ENCODE results near the gene CHTF8.
"Not testable (repeated sequence)": the region's sequence is repeated elsewhere in the genome, so short reads cannot be mapped to it uniquely, and the experiment has no call there.

CHTF8 gene

DNA sequence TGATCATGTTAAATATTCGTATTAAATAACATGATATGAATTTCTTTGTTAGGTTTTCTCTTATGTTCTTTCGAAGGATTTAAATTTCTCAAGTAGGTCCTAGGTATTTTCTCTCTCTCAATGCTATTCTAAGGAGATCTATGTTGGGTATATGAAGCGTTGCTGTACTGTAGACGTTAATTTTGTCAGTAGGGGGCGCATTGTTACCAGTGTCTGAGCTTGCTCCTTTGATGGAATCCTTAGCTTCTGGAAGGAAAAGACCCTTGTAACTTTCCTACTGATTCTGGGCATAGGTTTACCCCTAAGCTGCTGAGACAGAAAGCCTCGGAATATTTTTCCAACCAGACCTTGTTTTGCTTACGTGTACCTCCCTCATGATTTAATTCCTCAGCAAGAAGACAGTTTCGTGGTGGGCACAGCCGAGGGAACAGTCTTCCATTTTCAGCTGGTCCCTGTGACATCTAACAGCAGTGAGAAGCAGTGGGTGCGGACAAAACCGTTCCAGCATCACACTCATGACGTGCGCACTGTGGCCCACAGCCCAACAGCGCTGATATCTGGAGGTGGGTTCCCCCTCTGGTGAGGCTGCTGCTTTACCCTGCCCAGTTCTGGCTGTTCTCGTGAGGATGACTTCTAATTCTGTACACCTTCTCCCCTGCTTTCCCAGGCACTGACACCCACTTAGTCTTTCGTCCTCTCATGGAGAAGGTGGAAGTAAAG lies 17.9 kb upstream of the CHTF8 start:
- no peak overlapping the region for H3K4me3 ChIP-seq (ENCODE audit: low read depth, low read length)
- TF ChIP-seq, protein P1, sequence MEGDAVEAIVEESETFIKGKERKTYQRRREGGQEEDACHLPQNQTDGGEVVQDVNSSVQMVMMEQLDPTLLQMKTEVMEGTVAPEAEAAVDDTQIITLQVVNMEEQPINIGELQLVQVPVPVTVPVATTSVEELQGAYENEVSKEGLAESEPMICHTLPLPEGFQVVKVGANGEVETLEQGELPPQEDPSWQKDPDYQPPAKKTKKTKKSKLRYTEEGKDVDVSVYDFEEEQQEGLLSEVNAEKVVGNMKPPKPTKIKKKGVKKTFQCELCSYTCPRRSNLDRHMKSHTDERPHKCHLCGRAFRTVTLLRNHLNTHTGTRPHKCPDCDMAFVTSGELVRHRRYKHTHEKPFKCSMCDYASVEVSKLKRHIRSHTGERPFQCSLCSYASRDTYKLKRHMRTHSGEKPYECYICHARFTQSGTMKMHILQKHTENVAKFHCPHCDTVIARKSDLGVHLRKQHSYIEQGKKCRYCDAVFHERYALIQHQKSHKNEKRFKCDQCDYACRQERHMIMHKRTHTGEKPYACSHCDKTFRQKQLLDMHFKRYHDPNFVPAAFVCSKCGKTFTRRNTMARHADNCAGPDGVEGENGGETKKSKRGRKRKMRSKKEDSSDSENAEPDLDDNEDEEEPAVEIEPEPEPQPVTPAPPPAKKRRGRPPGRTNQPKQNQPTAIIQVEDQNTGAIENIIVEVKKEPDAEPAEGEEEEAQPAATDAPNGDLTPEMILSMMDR (IDR thresholded peaks at IDR 0.05; ENCODE audit: low read depth, low read length) = peak; percentile 58

DNA sequence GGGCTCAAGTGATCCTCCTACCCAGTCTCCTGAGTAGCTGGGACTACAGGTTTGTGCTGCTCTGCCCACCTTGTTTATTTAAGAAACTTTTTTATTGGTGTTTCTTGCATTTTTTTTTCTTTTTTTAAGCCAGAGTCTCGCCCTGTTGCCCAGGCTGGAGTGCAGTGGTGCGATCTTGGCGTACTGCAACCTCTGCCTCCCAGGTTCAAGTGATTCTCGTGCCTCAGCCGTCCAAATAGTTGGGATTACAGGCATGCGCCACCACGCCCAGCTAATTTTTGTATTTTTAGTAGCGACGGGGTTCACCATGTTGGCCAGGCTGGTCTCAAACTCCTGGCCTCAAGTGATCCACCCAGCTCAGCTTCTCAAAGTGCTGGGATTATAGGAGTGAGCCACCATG lies 17.2 kb upstream of the CHTF8 start:
- not testable (repeated sequence) for H3K4me3 ChIP-seq (ENCODE audit: low read depth, low read length)

DNA sequence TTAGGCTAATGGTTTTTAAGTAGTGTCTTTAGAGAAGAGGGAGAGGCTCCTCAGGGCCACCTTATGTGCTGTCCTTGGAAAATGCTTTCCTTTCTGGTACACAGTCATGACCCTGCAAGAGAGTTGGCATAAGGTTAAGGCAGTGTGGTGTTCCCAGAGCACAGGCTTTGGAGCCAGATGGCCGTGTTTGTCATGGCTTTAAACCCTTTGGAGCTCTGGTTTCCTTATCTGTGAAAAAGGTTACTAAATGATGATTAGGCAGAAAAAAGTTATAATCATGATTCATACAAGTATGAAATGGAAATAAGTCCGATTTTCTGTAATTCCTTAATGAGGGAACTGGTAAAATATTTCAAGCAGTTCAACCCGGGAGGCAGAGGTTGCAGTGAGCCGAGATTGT lies 13.3 kb upstream of the CHTF8 start:
- TF ChIP-seq, protein P1 (IDR thresholded peaks at IDR 0.05; ENCODE audit: low read depth, low read length) = no peak
- H3K4me3 ChIP-seq (ENCODE audit: low read depth, low read length) = no peak overlapping the region

DNA sequence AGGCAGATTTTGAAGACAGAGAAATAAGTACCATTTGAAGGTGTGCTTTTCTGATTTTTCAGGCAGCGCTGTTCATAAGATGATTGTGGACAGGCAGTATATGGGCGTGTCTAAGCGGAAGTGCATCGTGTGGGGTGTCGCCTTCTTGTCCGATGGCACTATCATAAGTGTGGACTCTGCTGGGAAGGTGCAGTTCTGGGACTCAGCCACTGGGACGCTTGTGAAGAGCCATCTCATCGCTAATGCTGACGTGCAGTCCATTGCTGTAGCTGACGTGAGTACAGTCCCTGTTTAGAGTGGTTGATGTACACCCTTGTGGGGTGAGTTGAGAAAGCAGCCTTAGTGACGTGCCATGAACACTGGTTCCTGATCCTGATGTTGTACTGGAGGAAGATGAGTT lies 10.7 kb upstream of the CHTF8 start:
- H3K4me3 ChIP-seq (ENCODE audit: low read depth, low read length) = no peak overlapping the region
- TF ChIP-seq, protein P1 (IDR thresholded peaks at IDR 0.05; ENCODE audit: low read depth, low read length) = no peak

DNA sequence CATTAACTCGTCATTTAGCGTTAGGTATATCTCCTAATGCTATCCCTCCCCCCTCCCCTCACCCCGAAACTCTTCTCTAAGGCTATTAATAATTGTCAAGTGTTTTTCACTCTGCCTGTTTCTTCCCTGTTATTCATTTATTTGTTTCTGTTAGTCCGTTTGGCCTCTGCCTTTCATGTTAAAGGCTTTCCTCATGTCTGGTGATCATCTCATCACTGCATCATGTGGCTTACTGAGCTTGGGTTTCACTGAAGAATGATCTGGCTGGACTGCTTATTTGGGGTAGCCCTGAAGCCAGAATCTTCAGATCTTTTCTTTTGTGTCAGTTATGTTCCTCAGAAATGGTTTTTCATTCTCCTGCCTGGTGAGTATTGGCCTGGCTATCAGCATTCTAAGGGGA lies 9.5 kb upstream of the CHTF8 start:
- TF ChIP-seq, protein P1 (IDR thresholded peaks at IDR 0.05; ENCODE audit: low read depth, low read length) = no peak
- H3K4me3 ChIP-seq (ENCODE audit: low read depth, low read length) = no peak overlapping the region

DNA sequence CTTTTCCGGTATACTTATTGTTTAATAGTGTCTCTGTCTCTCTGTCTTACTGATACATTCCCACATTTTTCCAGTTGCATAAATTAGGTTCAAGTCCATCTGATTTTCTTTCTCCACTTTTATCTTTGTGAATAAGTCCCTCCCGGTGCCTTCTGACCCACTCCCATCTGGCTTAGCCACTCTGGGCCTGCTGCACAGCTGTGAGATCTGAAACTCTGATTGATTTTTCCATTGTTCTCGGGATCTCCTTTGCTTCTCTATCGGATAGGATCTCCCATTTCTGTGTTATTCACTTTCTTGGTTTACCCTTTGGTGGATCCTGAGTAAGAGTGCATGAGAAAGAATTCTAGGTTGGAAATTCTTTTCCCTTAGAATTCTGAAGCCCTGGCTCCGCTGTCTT lies 8.6 kb upstream of the CHTF8 start:
- H3K4me3 ChIP-seq (ENCODE audit: low read depth, low read length) = no peak overlapping the region
- TF ChIP-seq, protein P1 (IDR thresholded peaks at IDR 0.05; ENCODE audit: low read depth, low read length) = no peak

DNA sequence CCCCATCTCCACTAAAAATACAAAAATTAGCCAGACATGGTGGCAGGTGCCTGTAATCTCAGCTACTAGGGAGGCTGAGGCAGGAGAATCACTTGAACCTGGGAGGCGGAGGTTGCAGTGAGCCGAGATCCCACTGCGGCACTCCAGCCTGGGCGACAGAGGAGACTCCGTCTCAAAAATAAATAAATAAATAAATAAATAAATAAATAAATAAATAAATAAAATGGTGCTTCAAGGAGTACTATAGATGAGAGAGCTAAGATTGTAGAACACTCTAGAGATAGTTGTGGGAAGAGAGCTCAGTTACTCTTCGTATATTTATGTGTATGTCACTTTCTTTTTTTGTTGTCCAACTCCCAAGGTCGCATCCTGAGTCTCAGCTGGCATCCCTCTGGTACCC lies 7.1 kb upstream of the CHTF8 start:
- H3K4me3 ChIP-seq (ENCODE audit: low read depth, low read length) = not testable (repeated sequence)

DNA sequence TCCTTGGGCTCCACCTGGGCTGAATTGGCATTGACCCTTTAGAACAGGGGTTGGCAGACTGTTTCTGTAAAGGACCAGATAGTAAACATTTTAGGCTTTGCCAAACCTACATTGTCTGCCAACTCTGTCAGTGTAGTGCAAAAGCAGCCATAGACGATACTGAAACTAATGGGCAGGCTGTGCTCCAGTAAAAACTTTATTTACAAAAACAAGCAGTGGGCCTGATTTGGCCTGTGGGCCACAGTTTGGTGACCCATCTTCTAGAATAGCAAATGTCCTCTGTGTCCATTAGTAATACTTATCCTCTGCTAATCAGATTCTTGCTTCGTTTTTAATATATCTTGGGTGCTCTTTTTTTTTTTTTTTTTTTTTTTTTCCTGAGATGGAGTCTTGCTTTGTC lies 6.2 kb upstream of the CHTF8 start:
- TF ChIP-seq, protein P1 (IDR thresholded peaks at IDR 0.05; ENCODE audit: low read depth, low read length) = no peak
- no peak overlapping the region for H3K4me3 ChIP-seq (ENCODE audit: low read depth, low read length)
